ENCODE results near the gene C10orf143.

The C10orf143 gene

GRCh38 chr10:130052193-130052592, 58.4 kb downstream of the C10orf143 start:
- DNase-seq, result no peak

GRCh38 chr10:130050721-130051120, 59.9 kb downstream of the C10orf143 start:
- DNase-seq, result no peak

GRCh38 chr10:130049987-130050386, 60.6 kb downstream of the C10orf143 start:
- DNase-seq, result no peak

GRCh38 chr10:130049244-130049643, 61.4 kb downstream of the C10orf143 start:
- DNase-seq, result no peak

- DNase-seq, result no peak
Measured at GRCh38 chr10:130048081-130048480, 62.5 kb downstream of the C10orf143 start.

GRCh38 chr10:130047336-130047735, 63.3 kb downstream of the C10orf143 start:
- no peak for DNase-seq

- no peak for DNase-seq
Measured at GRCh38 chr10:130046591-130046990, 64.0 kb downstream of the C10orf143 start.

GRCh38 chr10:130045801-130046321, 64.8 kb downstream of the C10orf143 start:
- no peak for DNase-seq

GRCh38 chr10:130045091-130045652, 65.5 kb downstream of the C10orf143 start:
- no peak for DNase-seq

- DNase-seq, result no peak
Measured at GRCh38 chr10:130044067-130045061, 66.3 kb downstream of the C10orf143 start.

GRCh38 chr10:130043491-130043890, 67.1 kb downstream of the C10orf143 start:
- no peak for DNase-seq

- DNase-seq, result no peak
Measured at GRCh38 chr10:130042381-130042780, 68.2 kb downstream of the C10orf143 start.

GRCh38 chr10:130041451-130042371, 68.9 kb downstream of the C10orf143 start:
- no peak for DNase-seq

- no peak for DNase-seq
Measured at GRCh38 chr10:130040817-130041330, 69.8 kb downstream of the C10orf143 start.

- DNase-seq, result no peak
Measured at GRCh38 chr10:130040351-130040750, 70.3 kb downstream of the C10orf143 start.

GRCh38 chr10:130039141-130039540, 71.5 kb downstream of the C10orf143 start:
- no peak for DNase-seq

- no peak for DNase-seq
Measured at GRCh38 chr10:130038611-130039109, 72.0 kb downstream of the C10orf143 start.

GRCh38 chr10:130038019-130038555, 72.5 kb downstream of the C10orf143 start:
- DNase-seq, result no peak

GRCh38 chr10:130037169-130037661, 73.4 kb downstream of the C10orf143 start:
- DNase-seq, result no peak

GRCh38 chr10:130036296-130037065, 74.1 kb downstream of the C10orf143 start:
- DNase-seq, result no peak

GRCh38 chr10:130029209-130029608, 81.4 kb downstream of the C10orf143 start:
- DNase-seq, result no peak

Data from central memory CD4-positive, alpha-beta T cell (primary cell).